RWPE2 (cell line): ENCODE data around the gene TOPBP1.
A peak's percentile ranks its signal among the peaks of the same experiment; 100 is the strongest.

ENCODE experiments used
- ATAC-seq: fragments of 200-7000 bp; cut with Tn5 transposase; 3 replicates; pipeline ENCODE4 v1.9.1; 2021; ENCODE audit warnings: low read depth
- DNase-seq: peaks from one replicate; pipeline ENCODE4 v3.0.0-alpha.2; 2020; ENCODE audit warnings: low spot score
- H3K27ac ChIP-seq: fragments of 450-650 bp; 2 replicates; pipeline ENCODE4 v1.5.1; 2017; ENCODE audit warnings: mild to moderate bottlenecking; ENCODE audit not compliant: poor library complexity, severe bottlenecking
- H3K27me3 ChIP-seq: fragments of 250-450 bp; sonication (Bioruptor Pico); 2 replicates; pipeline ENCODE4 v1.5.1; 2021; ENCODE audit warnings: mild to moderate bottlenecking, moderate library complexity; ENCODE audit not compliant: insufficient read depth, poor library complexity, severe bottlenecking
- H3K36me3 ChIP-seq: fragments of 250-450 bp; sonication (Bioruptor Pico); 2 replicates; pipeline ENCODE4 v1.5.1; 2020; ENCODE audit warnings: low read depth, mild to moderate bottlenecking, moderate library complexity
- H3K4me1 ChIP-seq: fragments of 250-450 bp; sonication (Bioruptor Pico); 2 replicates; pipeline ENCODE4 v1.5.1; 2021; ENCODE audit warnings: mild to moderate bottlenecking, moderate library complexity; ENCODE audit not compliant: insufficient read depth, poor library complexity, severe bottlenecking
- H3K4me3 ChIP-seq: fragments of 250-450 bp; sonication (Bioruptor Pico); 2 replicates; pipeline ENCODE4 v1.5.1; 2021; ENCODE audit warnings: mild to moderate bottlenecking, moderate library complexity; ENCODE audit not compliant: severe bottlenecking
- H3K9me3 ChIP-seq: fragments of 250-450 bp; sonication (Bioruptor Pico); 2 replicates; pipeline ENCODE4 v1.5.1; 2021; ENCODE audit warnings: mild to moderate bottlenecking, moderate library complexity; ENCODE audit not compliant: severe bottlenecking
- CTCF ChIP-seq: fragments of 450-650 bp; IDR thresholded peaks from one replicate; pipeline ENCODE4 v1.5.1; 2017; ENCODE audit warnings: mild to moderate bottlenecking, moderate library complexity; ENCODE audit not compliant: poor library complexity, severe bottlenecking

TOPBP1 gene

GRCh38 chr3:133591271-133591742 is 70.4 kb downstream of the TOPBP1 start:
- Histone ChIP-seq H3K36me3 (peaks cover 40% of the 10 kb centered on the region), H3K4me1 (peaks cover 12% of the 10 kb centered on the region), H3K9me3 (no peaks in the 10 kb centered on the region), H3K27me3 (no peaks in the 10 kb centered on the region), H3K27ac (peak overlapping the region; percentile 70), H3K4me3 (no peak overlapping the region)
- ATAC-seq (peak; percentile 42), DNase-seq (no peak)
- no peak for TF ChIP-seq CTCF

GRCh38 chr3:133589503-133589902 is 72.2 kb downstream of the TOPBP1 start:
- Histone ChIP-seq H3K4me1 (peaks cover 3% of the 10 kb centered on the region), H3K36me3 (peaks cover 58% of the 10 kb centered on the region), H3K27me3 (no peaks in the 10 kb centered on the region), H3K4me3 (no peak overlapping the region), H3K27ac (peak overlapping the region; percentile 70), H3K9me3 (no peaks in the 10 kb centered on the region)
- DNase-seq: no peak
- ATAC-seq: no peak
- TF ChIP-seq CTCF: no peak

- H3K9me3 ChIP-seq: no peaks in the 10 kb centered on the region
- no peak overlapping the region for H3K4me3 ChIP-seq
- DNase-seq: no peak
- peaks cover 64% of the 10 kb centered on the region for H3K36me3 ChIP-seq
- H3K4me1 ChIP-seq: peaks cover 3% of the 10 kb centered on the region
- no peak for ATAC-seq
- no peak for TF ChIP-seq CTCF
- peak overlapping the region; percentile 70 for H3K27ac ChIP-seq
- no peaks in the 10 kb centered on the region for H3K27me3 ChIP-seq
These were observed 72.8 kb downstream of the TOPBP1 start for GRCh38 chr3:133588784-133589465.

GRCh38 chr3:133588035-133588434 is 73.7 kb downstream of the TOPBP1 start:
- ATAC-seq: no peak
- H3K27me3 ChIP-seq: no peaks in the 10 kb centered on the region
- H3K9me3 ChIP-seq: peaks cover under 1% of the 10 kb centered on the region
- no peak for DNase-seq
- no peak for TF ChIP-seq CTCF
- H3K27ac ChIP-seq: peak overlapping the region; percentile 10
- peaks cover 73% of the 10 kb centered on the region for H3K36me3 ChIP-seq
- H3K4me3 ChIP-seq: no peak overlapping the region
- peaks cover 3% of the 10 kb centered on the region for H3K4me1 ChIP-seq

GRCh38 chr3:133583396-133583795 is 78.3 kb downstream of the TOPBP1 start:
- Histone ChIP-seq H3K27me3 (no peaks in the 10 kb centered on the region), H3K4me3 (no peak overlapping the region), H3K36me3 (peaks cover 100% of the 10 kb centered on the region), H3K4me1 (peaks cover 6% of the 10 kb centered on the region), H3K27ac (no peak overlapping the region), H3K9me3 (peaks cover 2% of the 10 kb centered on the region)
- no peak for TF ChIP-seq CTCF
- DNase-seq (no peak), ATAC-seq (no peak)
